Left forelimb (tissue), 1 donor: ENCODE measurements around the gene ZNF653.
"Not testable (repeated sequence)": the region's sequence is repeated elsewhere in the genome, so short reads cannot be mapped to it uniquely, and the experiment has no call there.

Experiments used
- DNase-seq: peaks from one replicate; pipeline ENCODE4 v3.0.0-alpha.2; 2018; ENCODE audit warnings: low spot score

ZNF653 gene

DNA sequence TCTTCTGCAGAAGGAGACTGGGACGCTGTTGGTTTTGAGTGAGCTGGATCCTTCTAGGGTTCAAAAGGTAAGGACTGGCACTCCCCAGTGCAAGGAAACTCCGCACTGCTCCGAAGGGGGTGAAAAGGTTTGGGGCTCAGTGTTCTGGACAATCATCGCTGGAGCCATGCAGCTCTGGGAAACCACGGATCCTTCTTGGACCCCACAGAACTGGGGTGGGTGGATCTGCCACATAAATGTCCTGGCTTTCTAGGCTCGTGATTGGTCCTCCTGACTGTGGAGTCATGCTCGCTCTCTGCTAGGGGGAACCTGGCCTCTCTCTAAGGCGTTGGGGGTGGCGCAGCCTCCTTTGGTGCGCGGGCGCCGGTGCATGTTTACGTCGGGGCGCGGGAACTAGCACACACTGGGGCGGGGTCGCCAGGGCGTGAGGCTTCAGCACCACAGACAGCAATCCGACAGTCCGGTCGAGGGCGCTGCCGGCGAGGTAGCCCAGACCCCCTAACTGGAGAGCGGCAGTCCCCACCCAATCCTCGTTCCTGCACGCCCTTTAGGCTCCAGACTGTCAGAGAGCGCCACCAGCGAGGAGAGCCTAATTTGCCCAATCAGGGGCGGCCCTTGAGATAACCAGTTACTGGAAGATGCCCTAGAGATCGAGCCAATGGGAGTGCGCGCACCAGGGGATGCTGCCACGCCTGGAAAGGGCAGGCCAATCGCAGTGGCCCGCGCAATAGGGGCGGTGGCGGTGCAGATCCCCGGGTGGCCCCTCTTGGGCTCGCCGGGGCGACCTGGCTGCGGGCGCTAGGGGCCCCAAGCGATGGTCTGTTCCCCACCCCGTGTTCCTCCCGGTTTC lies 23.9 kb downstream of the ZNF653 start:
- DNase-seq, result no peak

DNA sequence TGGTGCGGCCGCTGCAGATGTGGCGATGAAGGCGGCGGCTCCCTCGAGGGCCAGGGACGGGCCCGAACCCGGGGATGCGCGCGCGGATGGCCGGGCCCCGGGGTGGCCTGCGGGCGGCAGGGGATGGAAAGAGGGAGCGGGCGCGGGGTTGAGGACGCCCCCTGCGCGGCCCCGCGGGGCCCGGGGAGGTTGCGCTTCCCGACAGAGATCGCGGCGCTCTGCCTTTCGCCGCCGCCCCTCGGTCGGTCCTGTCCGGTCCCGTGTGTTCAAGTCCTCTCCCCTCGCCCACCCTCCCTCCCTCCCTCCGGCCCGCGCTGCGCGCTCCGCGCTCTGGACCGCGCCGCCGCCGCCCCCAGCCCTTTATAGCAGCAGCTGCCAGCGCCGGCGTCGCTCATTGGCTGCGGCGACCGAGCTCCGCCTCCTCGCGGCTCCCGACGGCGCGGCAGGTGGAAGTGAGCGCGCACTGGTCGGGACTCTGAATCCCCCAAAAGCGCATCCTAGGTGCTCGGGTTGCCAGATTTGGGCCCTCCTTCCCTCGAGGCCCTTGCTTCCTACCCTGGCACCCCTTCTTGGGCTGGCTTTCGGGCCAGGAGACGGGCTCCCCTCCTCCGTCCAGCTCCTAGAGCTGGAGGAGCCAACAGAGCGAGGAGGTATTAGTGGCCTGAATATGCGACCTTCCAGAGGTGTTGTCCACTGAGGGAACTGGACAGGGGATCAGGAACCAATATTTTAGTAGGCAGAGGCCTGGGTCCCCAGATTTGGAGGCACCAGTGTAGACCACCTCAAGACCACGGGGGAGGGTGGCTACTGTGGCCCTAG lies 24.7 kb downstream of the ZNF653 start, which contains the start of gene ELAVL3:
ELAVL3 (minus strand) TSS at position 332 of the 819 bp plus-strand sequence. CDS start 438 bp downstream, outside the sequence.
- DNase-seq, result no peak

DNA sequence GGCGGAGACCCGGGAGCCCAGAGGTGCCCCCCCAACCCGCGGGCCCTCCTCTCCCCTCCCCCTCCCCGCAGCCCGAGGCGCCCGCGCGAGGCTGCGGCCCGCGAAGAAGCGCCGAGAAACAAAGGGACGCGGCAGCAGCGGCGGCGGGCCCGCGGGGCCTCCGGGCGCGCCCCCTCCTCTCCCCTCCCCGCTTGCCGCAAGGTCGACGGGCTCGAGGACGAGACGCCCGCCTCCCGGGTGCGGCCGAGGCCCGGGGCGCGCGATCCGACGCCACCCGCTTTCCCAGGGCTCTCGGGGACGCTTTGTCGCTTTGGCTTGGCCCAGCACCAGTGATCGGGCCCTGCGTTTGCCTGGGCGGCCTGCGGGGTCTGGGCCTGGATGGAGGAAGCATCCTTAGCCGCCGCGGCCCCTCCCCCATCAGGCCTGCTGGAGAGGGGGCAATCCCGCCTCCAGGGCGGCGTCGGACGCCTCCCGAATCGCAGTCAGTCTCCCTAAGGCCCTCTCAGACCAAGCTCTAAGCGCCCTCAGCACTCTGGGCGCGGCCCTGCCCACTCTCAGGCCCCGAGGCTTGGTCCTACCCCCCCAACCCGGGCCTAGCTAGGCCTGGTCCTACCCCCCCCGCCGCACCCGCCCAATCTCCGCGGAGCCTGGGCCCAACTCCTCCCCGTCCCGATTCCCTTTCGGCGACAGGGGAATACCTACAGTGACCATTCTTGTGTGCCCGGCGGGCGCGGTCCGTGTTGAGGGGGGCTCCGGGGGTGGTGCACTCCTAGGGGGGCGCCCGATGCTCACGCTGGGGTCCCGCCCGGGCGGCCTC lies 25.5 kb downstream of the ZNF653 start:
- DNase-seq, result no peak

DNA sequence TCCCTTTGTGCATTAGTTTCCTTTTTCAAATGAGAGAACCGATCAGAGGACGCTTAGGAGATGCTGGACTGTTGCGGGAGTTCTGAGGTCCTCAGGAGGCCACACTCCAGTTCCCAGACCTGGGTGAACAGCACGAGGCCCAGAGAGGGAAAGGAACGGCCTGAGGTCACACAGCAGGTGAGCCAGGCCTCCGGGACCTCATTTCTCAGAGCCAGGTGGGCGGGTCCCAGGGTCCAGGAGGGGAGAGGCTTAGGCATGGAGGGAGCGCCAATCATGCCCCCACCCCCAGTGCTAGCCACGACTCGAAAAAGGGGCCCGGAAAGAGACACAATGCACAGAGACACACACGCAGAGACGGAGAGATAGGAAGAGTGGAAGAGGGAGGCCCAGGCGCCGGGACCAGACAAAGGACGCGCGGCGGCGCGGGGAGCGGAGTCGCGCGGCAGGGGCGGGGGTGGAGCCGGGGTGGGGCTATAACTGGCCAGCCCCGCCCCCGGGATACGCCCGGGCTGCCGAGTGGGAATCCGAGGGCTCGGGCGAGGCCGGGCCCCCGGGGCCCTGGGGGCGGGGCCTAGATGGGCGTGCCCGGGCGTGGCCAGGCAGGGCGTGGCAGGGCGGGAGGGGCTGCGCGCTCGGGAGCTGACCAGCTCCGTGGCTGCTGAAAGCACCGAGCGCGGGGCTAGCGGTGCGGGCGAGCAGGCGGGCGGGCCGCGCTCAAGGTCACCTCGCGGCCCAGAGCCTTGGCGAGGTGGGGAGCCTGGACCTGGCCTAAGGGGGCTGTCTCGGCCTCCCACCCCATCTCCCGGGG lies 26.3 kb downstream of the ZNF653 start:
- DNase-seq, result no peak

DNA sequence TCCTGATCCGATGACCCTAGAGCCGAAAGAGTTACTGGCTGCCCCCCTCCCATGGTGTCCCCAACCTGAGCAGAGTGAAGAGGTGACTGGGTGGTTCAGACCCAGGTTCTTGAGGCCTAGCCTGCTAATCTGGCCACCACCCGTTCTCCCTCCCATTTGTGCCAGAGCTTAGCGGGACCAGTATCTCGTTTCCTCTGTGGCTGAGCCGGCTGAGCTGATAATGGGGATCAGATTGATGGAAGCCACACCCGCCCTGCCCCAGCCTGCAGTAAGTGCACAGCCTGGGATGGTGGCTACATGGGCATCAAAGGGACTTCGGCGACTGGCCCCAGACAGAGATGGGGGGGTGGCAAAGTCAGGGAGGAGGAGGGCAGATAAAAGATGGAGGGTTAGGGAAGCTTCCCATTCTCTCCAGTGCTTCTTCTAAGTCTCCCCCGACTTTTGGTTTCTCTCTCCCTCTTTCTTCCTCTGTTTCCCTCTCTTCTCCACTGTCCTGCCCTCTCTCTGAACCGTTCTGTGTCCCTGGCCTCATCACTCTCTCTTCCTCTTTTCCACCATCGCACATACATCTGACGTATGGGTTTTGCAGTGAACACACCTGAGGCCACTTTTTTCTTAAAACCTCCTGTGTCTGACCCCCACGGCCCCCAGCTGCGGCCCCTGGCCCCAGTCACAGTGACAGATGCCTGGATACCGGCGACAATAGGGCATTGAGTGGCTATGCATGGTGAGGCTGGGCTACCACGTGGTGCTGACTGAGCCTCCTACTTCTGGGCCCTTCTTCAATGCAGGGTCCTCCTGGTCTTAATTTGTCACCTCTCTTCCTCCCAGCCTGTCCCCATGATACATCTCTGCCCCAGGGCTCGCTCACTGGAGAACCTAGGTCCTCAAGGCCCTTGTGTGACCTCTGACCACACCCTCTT lies 27.2 kb downstream of the ZNF653 start:
- DNase-seq, result no peak

DNA sequence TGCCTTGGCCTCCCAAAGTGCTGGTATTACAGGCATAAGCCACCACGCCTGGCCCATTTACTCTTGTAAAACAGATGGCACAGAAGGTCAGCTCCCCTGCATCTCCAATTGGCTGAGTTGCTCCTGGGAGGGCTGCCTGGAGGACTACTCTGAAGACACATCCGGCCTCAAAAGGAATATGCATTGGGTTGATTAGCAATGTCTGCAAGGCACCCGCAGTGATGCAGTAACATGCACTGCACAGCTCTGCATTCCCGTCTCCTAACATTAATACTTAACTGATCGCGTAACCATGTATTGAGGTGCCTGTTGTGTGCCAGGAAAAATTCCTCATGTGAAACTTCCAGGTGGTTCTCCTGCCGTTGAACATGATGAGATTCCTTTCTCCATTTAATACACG lies 29.8 kb downstream of the ZNF653 start:
- no peak for DNase-seq

DNA sequence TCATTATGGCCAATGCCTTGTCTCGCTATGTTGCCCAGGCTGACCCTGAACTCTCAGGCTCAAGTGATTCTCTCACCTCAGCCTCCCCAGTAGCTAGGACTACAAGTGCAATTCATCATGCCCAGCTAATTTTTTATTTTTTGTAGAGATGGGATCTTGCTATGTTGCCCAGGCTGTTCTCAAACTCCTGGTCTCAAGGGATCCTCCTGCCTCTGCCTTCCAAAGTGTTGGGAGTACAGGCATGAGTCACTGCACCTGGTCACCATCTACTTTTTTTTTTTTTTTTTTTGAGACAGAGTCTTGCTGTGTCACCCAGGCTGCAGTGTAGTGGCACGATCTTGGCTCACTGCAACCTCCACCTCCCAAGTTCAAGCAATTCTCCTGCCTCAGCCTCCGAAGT lies 30.3 kb downstream of the ZNF653 start:
- DNase-seq, result not testable (repeated sequence)

DNA sequence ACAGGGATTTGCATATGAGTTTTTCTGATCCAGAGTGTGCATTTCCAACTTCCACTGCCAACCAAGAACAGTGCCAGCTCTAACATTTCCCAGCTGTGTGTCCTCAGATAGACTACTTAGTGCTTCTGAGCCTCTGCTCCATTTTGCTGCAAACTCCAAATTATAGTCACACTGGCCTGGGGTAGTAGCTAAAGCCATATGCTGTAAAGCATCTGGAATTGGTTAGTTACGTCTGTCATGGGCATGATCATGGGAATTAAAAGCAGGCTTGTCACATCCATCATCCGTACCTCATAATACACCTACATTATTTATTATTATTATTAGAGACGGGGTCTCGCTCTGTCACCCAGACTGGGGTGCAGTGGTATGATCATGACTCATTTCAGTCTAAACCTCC lies 31.9 kb downstream of the ZNF653 start:
- no peak for DNase-seq

DNA sequence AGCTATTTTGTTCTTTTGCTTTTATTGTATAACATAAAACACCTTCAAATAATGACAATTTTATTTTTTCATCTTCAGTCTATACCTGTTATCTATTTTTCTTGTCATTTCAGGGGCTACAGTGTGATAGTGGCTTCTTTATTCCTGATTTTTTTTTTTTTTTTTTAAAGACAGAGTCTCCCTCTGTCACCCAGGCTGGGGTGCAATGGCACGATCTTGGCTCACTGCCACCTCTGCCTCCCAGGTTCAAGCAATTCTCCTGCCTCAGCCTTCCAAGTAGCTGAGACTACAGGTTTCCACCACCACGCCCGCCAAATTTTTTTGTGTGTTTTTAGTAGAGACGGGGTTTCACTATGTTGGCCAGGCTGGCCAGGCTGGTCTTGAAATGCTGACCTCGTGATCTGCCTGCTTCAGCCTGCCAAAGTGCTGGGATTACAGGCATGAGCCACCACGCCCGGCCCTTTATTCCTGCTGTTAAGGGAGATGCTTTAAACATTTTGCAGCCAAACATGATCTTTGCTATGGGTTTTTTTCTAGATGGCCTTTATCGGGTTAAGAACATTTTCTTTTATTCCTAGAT lies 37.3 kb downstream of the ZNF653 start:
- DNase-seq, result not testable (repeated sequence)

DNA sequence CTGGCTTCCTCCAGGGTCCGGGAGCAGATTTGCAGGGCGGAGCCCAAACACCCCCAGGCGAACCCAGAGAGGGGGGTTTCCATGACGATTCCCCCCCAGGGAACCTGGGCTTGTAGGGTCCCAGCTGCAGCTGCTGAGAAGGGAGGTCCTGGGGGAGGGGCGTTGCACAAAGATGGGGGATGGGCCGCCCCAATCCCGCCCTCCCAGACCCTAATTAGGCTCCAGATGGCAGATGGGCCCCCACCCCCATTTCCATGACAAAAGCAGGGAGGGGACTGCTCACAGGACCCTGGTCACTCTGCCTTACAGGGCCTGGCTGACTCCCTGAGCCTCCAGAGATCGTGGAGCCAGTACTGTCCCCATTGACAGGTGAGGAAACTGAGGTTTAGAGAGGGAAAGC lies 40.0 kb downstream of the ZNF653 start:
- no peak for DNase-seq

DNA sequence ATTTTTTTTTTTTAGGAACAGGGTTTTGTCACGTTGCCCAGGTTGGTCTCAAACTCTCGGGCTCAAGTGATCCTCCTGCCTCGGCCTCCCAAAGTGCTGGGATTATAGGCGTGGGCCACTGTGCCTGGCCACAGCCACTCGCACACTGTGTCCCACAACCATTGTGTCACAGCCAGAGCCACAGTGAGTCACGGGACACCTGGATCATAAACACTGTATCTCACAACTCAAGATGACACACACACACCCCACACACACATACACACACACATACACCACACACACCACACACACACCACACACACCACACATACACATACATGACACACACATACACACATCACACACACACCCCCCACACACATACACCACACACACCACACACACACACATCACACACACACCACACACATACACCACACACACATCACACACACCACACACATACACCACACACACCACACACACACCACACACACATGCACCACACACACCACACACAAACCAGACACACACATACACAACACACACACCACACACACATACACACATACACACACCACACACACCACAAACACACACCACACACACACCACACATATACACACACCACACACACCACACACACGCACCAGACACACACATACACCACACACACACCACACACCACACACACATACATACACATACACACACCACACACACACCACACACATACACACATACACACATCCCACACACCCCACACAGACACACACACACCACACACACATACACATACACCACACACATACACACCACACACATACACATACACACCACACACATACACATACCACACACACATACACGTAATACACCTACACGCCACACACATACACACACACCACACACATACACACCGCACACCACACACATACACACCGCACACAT lies 41.0 kb downstream of the ZNF653 start:
- no peak for DNase-seq

DNA sequence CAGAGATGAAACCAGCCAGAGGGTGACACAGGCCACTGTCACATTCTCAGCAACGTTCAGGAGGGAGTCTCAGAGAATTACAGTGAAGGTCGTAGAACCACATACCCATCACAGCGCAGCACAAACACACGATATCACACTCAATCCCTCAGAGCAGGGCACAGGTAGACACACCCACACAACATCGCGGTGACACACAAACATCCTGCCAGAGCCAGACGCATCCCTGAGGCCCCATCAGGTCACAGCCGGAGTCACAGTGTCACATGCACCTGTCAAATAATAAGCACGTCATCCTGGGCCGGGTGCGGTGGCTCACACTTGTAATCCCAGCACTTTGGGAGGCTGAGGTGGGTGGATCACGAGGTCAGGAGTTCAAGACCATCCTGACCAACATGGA lies 42.2 kb downstream of the ZNF653 start:
- no peak for DNase-seq

DNA sequence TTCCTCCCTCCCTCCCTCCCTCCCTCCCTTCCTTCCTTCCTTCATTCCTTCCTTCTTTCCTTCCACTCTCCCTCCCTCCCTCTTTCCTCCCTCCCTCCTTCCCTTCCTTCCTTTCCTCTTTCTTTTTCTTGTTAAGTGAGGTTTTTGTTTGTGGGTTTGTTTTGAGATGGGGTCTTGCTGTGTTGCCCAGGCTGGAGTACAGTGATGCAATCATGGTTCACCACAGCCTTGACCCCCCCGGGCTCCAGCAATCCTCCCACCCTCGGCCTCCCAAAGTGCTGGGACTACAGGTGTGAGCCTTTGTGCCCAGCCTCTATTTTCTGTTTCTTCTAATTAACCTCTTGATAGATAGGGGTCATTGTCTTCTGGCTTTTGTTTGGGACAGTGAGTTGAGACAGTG lies 44.2 kb downstream of the ZNF653 start:
- no peak for DNase-seq

DNA sequence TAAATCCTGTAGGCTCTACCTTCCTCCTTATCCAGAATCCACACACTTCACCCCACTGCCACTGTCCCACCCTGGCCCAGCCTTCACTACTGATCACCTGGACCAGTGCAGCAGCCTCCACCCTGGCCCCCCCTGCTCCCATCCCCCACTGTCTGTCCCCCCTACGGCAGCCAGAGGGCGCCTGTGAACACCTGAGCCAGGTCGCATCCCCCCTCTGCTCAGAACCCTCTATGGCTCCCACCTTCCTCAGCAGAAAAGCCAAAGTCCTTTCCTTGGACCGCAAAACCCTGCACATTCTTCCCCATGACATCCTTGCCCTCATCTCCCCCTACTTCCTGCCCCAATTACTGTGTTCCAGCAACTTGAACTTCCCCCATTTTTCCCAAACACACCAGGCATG lies 45.4 kb downstream of the ZNF653 start:
- DNase-seq, result no peak

DNA sequence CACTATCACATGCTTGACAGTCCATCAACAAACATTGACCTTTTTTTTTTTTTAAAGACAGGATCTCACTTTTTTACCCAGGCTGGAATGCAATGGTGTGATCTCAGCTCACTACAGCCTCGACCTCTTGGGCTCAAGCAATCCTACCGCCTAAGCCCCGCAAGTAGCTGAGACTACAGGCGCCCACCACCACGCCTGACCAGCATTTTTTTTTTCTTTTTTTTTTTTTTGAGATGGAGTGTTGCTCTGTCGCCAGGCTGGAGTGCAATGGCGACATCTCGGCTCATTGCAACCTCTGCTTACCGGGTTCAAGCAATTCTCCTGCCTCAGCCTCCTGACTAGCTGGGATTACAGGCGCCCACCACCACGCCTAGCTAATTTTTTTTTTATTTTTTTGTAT lies 46.7 kb downstream of the ZNF653 start:
- DNase-seq, result not testable (repeated sequence)

DNA sequence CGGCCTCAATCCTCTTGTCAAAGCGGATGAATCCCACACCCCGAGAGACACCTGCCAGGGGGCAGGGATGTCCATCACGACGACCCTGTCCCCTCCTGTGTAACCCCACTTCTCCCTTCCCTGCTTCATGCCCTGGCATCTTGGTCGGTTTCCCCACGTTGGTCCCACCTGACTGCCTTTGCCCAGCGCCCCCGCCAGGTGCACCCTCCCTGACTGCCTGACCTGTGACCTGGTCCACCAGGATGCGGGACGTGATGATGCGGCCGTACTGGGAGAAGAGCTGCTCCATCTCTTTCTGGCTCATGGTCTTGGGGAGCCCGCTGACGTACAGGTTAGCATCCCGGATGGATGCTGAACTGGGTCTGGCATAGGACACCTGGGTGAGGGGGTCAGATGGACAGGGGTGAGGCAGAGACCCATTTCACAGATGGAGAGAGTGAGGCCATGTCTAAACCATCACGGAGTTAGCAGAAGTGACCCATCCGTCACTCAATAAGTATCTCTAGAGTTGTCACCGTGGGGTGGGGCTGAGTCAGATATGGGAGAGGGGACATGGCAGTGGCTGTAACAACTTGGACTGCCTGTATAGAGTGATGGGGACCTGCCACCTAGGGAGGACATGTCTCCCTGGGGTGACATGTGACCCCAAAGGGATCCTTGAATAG lies 47.3 kb downstream of the ZNF653 start:
- DNase-seq, result no peak

DNA sequence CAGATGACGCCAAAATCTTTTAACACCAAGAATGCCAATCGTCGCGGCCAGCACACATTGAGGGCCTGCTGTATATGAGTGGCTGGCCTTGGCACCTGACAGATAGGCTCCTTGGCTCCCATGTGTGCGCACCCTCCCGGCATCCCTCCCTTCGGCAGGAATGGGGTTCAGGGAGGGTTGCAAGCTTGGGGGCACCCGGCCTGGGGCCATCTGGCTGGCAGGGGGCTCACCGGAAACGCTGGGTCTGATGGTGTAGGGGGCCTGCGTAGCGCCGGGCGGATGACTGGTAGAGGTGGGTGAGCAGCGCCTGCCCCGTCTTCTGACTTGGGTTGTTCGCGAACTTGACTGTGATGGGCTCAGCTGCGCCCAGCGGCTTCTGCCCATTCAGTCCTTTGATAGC lies 47.8 kb downstream of the ZNF653 start:
- no peak for DNase-seq

DNA sequence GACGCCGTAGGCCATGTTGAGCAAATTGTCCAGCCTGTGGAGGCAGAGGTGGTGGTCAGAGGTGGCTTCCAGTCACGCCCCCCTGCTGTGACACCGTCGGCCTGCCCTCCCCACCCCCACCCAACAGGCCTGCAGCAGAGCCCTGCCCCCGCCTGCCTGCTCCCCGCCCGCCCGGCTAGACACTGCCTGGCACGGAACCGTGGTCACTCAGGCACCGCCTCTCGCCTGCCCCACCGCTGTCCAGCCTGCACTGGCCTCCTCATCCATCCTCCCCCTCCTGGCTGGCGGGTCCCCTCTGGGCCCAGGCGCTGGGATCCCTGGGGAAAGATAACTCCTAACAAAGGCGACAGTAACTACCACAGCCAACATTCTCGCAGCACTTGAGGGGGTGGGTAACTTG lies 48.5 kb downstream of the ZNF653 start:
- DNase-seq, result no peak
